ENCODE results near the gene RRAS2. TPM values are rescaled to one million over a fixed set of nuclear protein-coding genes. Genes with fewer than 3 reads are reported as not detected.

RRAS2 gene
- total RNA-seq, 4 donors from 2014 or later = 51.5 to 81.4 (median 66.8) TPM

- intact Hi-C loops (cut with DNase I) = no loop called here
- Histone ChIP-seq H3K27ac (no peak overlapping the region), H3K4me1 (peaks cover 0 to 4% of the 10 kb centered on the region in 2 donors), H3K36me3 (no peaks in the 10 kb centered on the region), H3K27me3 (no peaks in the 10 kb centered on the region), H3K9me3 (no peaks in the 10 kb centered on the region), H3K4me3 (replicated peaks in 1 of 3) (no peak overlapping the region)
- no peak for DNase-seq
- 64 to 73% methylated on average over 1 of the region's 1 CpG for WGBS, 2 donors
- TF ChIP-seq, protein P1, sequence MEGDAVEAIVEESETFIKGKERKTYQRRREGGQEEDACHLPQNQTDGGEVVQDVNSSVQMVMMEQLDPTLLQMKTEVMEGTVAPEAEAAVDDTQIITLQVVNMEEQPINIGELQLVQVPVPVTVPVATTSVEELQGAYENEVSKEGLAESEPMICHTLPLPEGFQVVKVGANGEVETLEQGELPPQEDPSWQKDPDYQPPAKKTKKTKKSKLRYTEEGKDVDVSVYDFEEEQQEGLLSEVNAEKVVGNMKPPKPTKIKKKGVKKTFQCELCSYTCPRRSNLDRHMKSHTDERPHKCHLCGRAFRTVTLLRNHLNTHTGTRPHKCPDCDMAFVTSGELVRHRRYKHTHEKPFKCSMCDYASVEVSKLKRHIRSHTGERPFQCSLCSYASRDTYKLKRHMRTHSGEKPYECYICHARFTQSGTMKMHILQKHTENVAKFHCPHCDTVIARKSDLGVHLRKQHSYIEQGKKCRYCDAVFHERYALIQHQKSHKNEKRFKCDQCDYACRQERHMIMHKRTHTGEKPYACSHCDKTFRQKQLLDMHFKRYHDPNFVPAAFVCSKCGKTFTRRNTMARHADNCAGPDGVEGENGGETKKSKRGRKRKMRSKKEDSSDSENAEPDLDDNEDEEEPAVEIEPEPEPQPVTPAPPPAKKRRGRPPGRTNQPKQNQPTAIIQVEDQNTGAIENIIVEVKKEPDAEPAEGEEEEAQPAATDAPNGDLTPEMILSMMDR (IDR thresholded peaks at IDR 0.05) = no peak
- no peak for TF ChIP-seq POLR2A (IDR thresholded peaks at IDR 0.05)
These were observed 23.3 kb downstream of the RRAS2 start for GRCh38 chr11:14335712-14336111.

GRCh38 chr11:14334893-14335292 is 24.1 kb downstream of the RRAS2 start:
- DNase-seq = no peak
- TF ChIP-seq POLR2A (IDR thresholded peaks at IDR 0.05) = no peak
- TF ChIP-seq, protein P1 (IDR thresholded peaks at IDR 0.05) = no peak
- Histone ChIP-seq H3K9me3 (no peaks in the 10 kb centered on the region), H3K4me1 (peaks cover 0 to 4% of the 10 kb centered on the region in 2 donors), H3K27ac (no peak overlapping the region), H3K27me3 (no peaks in the 10 kb centered on the region), H3K4me3 (replicated peaks in 1 of 3) (no peak overlapping the region), H3K36me3 (no peaks in the 10 kb centered on the region)
- 71 to 78% methylated on average over 2 of the region's 2 CpGs for WGBS, 2 donors
- intact Hi-C loops (cut with DNase I) = no loop called here

GRCh38 chr11:14334192-14334591 is 24.8 kb downstream of the RRAS2 start:
- WGBS, 2 donors = 92% methylated on average over 1 of the region's 1 CpG
- intact Hi-C loops (cut with DNase I) = no loop called here
- no peak overlapping the region for H3K27ac ChIP-seq
- no peaks in the 10 kb centered on the region for H3K36me3 ChIP-seq
- H3K4me3 ChIP-seq (replicated peaks in 1 of 3) = no peak overlapping the region
- H3K9me3 ChIP-seq = no peaks in the 10 kb centered on the region
- H3K27me3 ChIP-seq = no peaks in the 10 kb centered on the region
- DNase-seq = no peak
- H3K4me1 ChIP-seq = peaks cover 0 to 4% of the 10 kb centered on the region in 2 donors
- TF ChIP-seq, protein P1 (IDR thresholded peaks at IDR 0.05) = no peak
- no peak for TF ChIP-seq POLR2A (IDR thresholded peaks at IDR 0.05)

DNA sequence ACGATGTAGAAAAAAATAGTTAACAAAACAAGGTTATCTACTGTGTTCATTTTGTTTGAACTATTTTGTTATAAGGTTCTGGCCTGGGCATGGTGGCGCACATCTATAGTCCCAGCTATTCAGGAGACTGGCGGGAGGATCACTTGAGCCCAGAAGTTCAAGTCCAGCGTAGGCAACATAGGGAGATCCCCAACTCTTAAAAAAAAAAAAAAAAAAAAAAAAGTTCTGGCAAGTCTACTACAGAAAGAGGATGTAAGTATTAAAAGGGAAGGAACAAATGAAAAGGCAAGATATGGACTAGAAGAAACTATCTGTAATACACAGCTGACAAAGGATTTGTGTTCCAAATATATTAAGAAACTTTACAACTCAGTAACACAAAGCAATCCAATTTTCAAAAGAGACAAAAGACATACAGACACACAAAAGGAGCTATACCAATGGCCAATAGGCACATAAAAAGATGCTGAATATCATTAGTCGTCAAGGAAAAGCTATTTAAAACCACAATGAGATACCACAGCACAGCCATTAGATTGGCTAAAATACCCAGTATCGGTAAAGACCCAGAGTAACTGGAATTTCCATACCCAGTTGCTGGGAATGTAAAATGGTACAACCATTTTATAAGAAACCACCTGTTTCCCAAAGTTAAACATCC is 27.4 kb downstream of the RRAS2 start:
- H3K36me3 ChIP-seq = no peaks in the 10 kb centered on the region
- no peak overlapping the region for H3K27ac ChIP-seq
- intact Hi-C loops (cut with DNase I) = no loop called here
- no peaks in the 10 kb centered on the region for H3K9me3 ChIP-seq
- no peak overlapping the region for H3K4me3 ChIP-seq (replicated peaks in 1 of 3)
- no peak for TF ChIP-seq POLR2A (IDR thresholded peaks at IDR 0.05)
- TF ChIP-seq, protein P1 (IDR thresholded peaks at IDR 0.05) = no peak
- H3K4me1 ChIP-seq = peaks cover 0 to 4% of the 10 kb centered on the region in 2 donors
- no peak for DNase-seq
- 86 to 87% methylated on average over 6 of the region's 6 CpGs for WGBS, 2 donors
- H3K27me3 ChIP-seq = no peaks in the 10 kb centered on the region

- no peak overlapping the region for H3K27ac ChIP-seq
- no peaks in the 10 kb centered on the region for H3K9me3 ChIP-seq
- DNase-seq = no peak
- H3K4me1 ChIP-seq = peaks cover 0 to 4% of the 10 kb centered on the region in 2 donors
- TF ChIP-seq, protein P1 (IDR thresholded peaks at IDR 0.05) = no peak
- no peak for TF ChIP-seq POLR2A (IDR thresholded peaks at IDR 0.05)
- H3K4me3 ChIP-seq (replicated peaks in 1 of 3) = no peak overlapping the region
- 93 to 97% methylated on average over 2 of the region's 2 CpGs for WGBS, 2 donors
- H3K27me3 ChIP-seq = no peaks in the 10 kb centered on the region
- no peaks in the 10 kb centered on the region for H3K36me3 ChIP-seq
- intact Hi-C loops (cut with DNase I) = no loop called here
These were observed 28.1 kb downstream of the RRAS2 start for GRCh38 chr11:14330881-14331280.
